Measurements from ENCODE around the gene FGFRL1. TPM values are rescaled to one million over a fixed set of nuclear protein-coding genes. Genes with fewer than 3 reads are reported as not detected.

FGFRL1 gene
- total RNA-seq, 1 experiment from 2014 or later: 63.1 TPM

DNA sequence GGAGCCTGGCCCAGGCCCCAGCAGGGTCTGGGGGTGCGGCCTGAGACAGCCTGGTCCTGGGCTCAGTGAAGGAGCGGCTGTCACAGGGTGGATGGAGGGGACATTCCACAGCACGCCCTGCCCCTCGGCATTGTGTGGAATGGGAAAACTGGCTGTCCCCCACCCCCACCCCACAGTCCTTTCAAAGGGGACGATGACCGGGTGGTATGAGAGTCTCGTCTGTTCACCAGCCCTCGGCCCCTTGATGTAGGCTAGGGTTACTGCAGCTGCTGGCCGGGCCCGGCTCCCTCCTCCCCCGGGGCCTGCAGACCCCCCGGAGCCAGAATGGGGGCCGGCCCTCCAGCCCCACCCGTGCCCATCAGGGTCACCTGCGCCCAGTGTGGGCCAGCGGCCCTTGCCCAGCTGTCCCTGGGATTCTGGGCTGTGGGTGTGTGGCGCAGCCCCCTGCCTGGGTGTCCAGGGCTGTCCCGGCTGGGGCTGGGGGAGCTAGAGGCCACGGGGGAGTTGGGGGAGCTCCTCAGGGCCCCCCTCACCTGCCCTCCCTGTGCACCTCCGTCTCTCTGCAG, 11.7 kb downstream of the FGFRL1 start:
- DNase-seq (ENCODE audit: low spot score): no peak

GRCh38 chr4:1023895-1024740, 12.7 kb downstream of the FGFRL1 start:
- DNase-seq (ENCODE audit: low spot score): no peak

DNA sequence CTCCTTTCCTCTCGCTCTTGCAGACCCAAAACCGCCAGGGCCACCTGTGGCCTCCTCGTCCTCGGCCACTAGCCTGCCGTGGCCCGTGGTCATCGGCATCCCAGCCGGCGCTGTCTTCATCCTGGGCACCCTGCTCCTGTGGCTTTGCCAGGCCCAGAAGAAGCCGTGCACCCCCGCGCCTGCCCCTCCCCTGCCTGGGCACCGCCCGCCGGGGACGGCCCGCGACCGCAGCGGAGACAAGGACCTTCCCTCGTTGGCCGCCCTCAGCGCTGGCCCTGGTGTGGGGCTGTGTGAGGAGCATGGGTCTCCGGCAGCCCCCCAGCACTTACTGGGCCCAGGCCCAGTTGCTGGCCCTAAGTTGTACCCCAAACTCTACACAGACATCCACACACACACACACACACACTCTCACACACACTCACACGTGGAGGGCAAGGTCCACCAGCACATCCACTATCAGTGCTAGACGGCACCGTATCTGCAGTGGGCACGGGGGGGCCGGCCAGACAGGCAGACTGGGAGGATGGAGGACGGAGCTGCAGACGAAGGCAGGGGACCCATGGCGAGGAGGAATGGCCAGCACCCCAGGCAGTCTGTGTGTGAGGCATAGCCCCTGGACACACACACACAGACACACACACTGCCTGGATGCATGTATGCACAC, 13.6 kb downstream of the FGFRL1 start:
- no peak for DNase-seq (ENCODE audit: low spot score)

GRCh38 chr4:1026115-1026514, 14.7 kb downstream of the FGFRL1 start:
- DNase-seq (ENCODE audit: low spot score): no peak

DNA sequence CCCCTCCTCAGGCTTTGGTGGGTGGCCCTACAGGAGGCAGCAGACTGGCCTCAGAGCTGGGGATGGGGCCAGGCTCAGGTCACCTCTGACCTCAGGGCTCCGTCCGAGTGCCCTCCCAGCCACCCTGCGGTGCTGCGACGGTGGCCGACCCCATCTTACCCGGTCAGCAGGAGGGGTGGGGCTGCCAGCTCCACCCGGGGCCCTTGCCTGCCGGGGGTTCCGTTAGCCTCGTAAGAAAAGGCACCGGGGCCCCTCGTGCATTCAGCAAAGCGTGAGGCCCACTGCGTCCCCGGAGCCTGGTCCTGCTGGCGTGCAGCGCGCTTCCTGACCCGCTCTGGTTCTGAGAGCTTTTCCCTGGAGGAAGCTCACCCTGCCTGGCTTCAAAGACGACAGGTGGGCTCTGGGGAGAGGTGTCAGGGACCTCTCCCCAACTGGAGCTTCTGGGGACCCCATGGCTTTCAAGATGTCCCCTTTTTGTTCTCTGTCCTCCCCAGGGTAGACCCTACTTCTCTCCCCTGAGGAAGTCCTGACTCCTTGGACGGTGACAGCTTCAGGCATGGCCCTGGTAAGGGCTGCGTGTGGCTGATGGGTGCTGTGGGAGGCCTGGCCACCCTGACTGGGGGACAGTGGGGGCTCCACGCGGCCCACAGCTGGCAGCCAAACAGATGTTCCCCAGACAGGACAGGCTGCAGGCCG, 15.9 kb downstream of the FGFRL1 start:
- no peak for DNase-seq (ENCODE audit: low spot score)

- DNase-seq (ENCODE audit: low spot score): no peak
Measured at GRCh38 chr4:1027915-1028238, 16.5 kb downstream of the FGFRL1 start.

GRCh38 chr4:1028574-1029220, 17.3 kb downstream of the FGFRL1 start:
- no peak for DNase-seq (ENCODE audit: low spot score)

DNA sequence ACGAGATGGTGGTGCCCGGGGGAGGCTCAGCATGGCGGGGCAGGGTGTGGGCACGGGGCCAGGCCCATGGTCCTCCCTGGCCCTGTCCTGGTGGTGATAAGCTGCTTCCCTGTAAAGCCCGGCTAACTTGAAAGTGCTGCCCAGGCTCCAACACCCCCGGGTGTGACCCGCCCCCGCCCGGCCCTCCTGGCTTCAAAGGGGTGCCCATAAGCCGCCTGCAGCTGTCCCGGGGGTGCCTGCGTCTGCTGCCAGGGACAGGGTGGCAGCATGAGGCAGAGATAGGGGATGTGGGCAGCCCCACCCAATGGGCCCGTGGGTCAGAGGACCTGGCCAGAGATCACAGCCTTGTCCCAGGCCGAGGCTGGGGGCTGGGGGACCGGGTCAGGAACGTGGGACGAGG, 18.1 kb downstream of the FGFRL1 start:
- DNase-seq (ENCODE audit: low spot score): no peak

DNA sequence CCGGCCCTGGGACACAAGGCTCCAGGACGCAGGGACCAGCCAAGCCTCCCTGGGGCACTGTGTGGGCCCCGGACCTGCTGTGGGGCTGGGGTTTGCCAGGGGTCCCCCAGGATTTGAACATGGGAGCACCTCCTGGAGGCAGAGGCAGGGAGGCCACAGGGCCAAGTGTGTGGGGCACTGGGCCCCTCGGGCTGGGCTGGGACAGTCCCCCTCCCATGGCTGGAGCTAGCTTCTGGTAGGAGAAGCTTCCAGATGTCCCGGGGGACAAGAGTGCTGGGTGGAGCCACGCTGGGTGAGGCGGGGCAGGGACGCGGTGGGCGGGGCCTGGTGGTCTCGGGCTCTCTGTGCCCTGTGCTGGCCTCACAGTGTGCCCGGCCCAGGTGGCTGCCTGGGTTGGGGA, 18.6 kb downstream of the FGFRL1 start:
- no peak for DNase-seq (ENCODE audit: low spot score)

DNA sequence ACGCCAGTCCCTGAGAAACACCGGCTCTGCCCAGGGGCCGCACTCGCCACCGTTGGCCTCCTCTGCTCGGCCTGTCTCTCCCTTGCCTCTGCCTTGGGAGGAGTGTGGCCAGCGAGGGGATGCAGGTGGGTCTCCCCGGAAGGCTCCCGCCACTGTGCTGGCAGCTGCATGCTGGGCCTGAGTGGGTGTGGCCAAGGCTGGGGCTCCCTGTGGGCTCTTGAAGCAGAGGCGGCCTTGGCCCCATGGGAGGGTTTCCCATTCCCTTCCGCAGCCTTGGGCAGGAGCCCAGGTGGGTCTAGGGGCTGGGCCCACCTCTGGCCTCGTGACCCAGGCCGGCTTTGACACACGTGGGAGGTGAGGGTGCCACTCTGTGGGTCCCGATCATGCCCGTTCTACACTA, 19.1 kb downstream of the FGFRL1 start:
- no peak for DNase-seq (ENCODE audit: low spot score)

DNA sequence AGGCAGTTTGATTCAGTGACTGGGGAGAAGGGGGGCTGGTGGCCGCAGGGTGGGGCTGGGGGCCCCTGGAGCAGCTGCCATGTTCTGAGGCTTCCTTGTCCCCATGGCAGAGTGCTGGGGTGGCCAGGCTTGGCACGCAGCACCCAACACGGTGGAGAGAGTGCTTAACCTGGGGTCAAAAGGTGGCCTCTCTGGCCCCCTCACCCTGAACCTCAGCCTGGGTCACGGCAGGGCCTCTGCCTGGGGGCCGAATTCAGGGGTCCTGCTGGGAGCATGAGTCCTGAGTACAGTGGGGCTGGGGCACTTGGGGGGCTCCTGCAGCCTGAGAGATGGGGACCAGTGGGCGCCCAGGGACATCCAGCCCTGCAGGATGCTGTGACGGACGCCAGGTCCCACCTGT, 19.9 kb downstream of the FGFRL1 start:
- DNase-seq (ENCODE audit: low spot score): no peak

DNA sequence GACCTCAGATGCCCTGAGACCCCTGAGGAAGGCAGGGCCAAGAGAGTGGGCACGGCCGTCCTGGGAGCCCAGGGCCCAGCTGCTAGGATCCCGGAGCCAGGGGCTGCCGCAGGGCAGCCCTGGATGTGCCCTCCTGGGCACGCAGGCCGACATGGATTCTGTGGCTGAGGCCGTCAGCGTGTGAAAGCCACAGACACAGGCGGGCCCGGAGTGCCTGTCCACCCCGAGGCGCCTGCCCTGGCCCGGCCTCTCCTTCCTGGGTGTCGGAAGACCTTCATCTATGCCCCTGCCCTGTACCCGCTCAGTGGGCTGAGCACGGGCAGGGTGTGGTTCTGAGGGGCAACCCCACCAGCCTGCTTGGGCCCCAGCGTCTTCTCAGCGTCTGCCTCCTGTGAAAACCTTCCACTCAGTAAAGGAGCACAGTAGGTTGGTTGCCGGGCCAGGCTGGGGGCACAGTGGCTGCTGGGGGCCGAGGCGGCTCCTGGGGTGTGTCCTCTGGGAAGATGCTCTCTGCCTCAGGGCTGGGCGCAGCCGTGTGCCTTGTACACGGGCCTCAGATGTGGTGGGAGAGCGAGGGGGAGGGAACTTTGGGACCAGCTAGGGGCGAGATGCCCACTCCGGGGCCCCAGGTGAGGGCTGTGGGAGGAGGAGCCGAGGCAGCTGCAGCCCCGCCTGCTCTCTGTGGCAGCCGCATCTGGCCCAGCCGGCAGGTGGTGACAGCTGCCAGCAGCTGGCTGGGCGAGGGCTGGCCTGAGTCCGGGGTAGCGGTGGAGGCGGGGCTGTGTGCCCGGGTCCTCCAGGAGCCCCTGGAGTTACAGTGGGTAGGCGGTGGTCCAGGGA, 20.8 kb downstream of the FGFRL1 start:
- DNase-seq (ENCODE audit: low spot score): no peak

- no peak for DNase-seq (ENCODE audit: low spot score)
Measured at GRCh38 chr4:1032861-1033260, 21.4 kb downstream of the FGFRL1 start.

- DNase-seq (ENCODE audit: low spot score): no peak
Measured at GRCh38 chr4:1033840-1034551, 22.6 kb downstream of the FGFRL1 start.

DNA sequence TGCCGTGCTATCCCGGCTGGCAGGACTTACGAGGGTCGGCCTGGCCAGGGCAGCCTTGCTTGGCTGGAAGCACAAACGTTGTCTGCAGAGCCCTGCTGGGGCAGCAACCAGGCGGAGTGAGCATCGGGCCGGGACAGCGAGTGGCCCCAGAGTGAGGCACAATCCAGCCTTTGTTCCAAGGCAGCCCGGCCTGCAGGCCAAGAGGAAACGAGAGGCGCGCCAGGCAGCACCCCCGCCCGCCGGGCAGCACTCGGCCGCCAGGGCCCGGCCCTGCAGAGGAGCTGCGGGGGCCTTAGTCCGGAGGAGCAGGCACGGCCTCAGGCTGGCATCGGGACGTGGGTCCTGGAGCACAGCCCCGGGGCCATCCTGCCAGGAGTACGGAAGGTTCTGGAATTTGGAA, 24.1 kb downstream of the FGFRL1 start:
- DNase-seq (ENCODE audit: low spot score): no peak

DNA sequence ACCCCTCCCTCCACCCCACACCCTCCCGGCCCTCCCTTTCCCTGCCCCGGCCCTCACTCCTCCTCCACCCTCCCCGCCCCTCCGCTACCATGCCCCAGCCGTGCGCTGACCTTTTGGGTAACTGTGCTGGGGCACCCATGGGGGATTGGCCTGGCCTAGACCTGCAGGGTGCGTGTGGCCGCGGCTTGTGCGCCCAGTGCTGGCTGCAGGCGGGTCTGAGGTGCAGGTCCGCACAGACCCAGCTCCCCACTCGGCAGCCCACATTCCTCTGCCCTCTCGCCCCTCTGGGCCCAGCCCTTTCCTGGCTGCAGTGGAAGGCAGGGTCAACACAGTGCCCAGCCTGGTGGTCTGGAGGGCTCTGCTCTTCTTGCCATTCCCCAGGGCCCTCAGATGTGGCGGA, 24.7 kb downstream of the FGFRL1 start:
- no peak for DNase-seq (ENCODE audit: low spot score)

- no peak for DNase-seq (ENCODE audit: low spot score)
Measured at GRCh38 chr4:1036976-1037810, 25.8 kb downstream of the FGFRL1 start.

DNA sequence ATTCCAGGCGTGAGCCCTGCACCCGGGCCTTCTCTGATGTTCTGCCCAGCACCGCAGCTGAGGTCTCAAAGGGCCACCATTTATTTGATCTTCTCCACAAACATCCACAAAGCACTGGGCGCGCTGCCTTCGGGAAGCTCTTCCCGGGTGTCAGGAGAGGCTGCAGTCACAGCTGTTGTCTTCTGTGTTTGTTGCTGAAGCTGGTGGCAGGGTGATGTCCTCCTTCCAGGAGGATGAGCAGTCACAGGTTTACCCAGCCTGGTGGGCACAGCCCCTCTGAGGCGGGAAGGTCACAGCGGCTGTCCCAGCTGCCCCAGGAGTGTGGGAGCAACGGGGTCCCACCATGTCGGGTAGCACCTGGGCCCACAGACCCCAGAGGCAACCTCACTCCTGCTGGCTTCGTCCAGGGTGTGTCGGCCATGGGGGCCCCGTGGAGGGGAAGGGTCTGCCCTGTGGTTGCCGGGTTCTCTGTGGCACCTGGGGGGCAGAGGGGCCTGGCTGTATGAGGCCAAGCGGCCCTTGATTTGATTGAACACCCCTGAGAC, 27.6 kb downstream of the FGFRL1 start:
- no peak for DNase-seq (ENCODE audit: low spot score)

Measured in H4 (cell line).